Breast epithelium (tissue), 4 donors: ENCODE results near the gene PRDM2. TPM values are rescaled to one million over a fixed set of nuclear protein-coding genes. Genes with fewer than 3 reads are reported as not detected.

Experiments
- DNase-seq, 2 donors: peaks; one replicate each; pipeline ENCODE4 v3.0.0-alpha.2; 2019; ENCODE audit warnings: low spot score in 2 of 2
- H3K27ac ChIP-seq, 2 donors: fragments of 200-600 bp; sonication (generic) in 1 of 2; one replicate each; pipeline ENCODE4 v1.5.1; 2016 to 2019; ENCODE audit warnings: mild to moderate bottlenecking in 1 of 2
- H3K27me3 ChIP-seq, 2 donors: fragments of 200-600 bp; sonication (generic) in 1 of 2; one replicate each; pipeline versions ENCODE4 v1.5.1 to v1.6.0; 2017 to 2019; ENCODE audit warnings: control low read depth in 1 of 2, mild to moderate bottlenecking in 1 of 2
- H3K36me3 ChIP-seq: fragments of 200-600 bp; one replicate; pipeline ENCODE4 v1.5.1; 2019
- H3K4me1 ChIP-seq, 2 donors: fragments of 200-600 bp; sonication (generic); one replicate each; pipeline ENCODE4 v1.5.1; 2016 to 2019; ENCODE audit warnings: control low read depth in 1 of 2
- H3K4me3 ChIP-seq, 3 donors: fragments of 200-600 bp; sonication (generic); 1 replicate in 2 of 3; 2 replicates in 1 of 3; pipeline ENCODE4 v1.5.1; 2016 to 2019; ENCODE audit warnings: mild to moderate bottlenecking in 3 of 3, moderate library complexity in 2 of 3
- H3K9me3 ChIP-seq, 2 donors: fragments of 200-600 bp; sonication (generic) in 1 of 2; one replicate each; pipeline ENCODE4 v1.5.1; 2016 to 2019; ENCODE audit warnings: control low read depth in 1 of 2
- POLR2A ChIP-seq: fragments of 450-650 bp; IDR thresholded peaks from one replicate; pipeline ENCODE4 v1.6.1; 2016; ENCODE audit warnings: antibody characterized with exemption, mild to moderate bottlenecking, moderate library complexity
- POLR2AphosphoS5 ChIP-seq, 3 donors: sonication (generic); formaldehyde crosslinking; IDR thresholded peaks; one replicate each; pipeline ENCODE4 v1.6.1; 2017; ENCODE audit warnings: antibody characterized with exemption in 3 of 3
- intact Hi-C: fragments of 100-400 bp; cut with DNase I; formaldehyde crosslinking; loops from one replicate; pipeline ENCODE4 v1.15.1; 2023; ENCODE audit warnings: low total_unique reads
- total RNA-seq, 3 donors: library from RNA; depleted of rRNA; stranded (reverse); fragments of >200 nt; gene quantifications; one replicate each; pipeline ENCODE4 v1.1.0, GENCODE V29; 2016
- TF ChIP-seq, protein P1 (sequence below), 3 donors: fragments of 450-650 bp; IDR thresholded peaks; one replicate each; pipeline ENCODE4 v1.5.1; 2016 to 2017; ENCODE audit warnings: antibody characterized with exemption in 3 of 3, mild to moderate bottlenecking in 3 of 3, moderate library complexity in 3 of 3

Gene PRDM2
- total RNA-seq, 3 donors from 2014 or later = 45.6 to 57.1 (median 47.2) TPM

DNA sequence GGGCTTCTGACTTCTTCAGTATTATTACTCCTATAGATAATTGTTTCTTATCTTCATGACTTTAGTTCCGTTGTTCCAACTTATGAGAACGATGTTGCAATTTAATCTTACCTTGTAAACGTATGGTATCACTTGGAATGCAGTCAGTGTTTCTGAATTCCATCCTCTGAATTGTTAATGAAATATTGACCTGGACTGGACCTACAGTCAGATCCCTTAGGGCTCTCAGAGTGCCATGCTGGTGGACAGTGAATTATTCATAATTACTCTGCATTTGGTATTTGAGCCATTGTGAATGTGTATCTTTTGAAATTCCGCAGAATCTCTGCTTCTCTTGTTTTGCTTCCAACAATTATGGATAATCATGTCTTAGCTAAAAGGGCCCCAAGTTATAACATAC is 72.3 kb downstream of the PRDM2 start:
- no peaks in the 10 kb centered on the region for H3K4me1 ChIP-seq
- intact Hi-C loops = no loop called here
- no peak overlapping the region for H3K27ac ChIP-seq
- no peaks in the 10 kb centered on the region for H3K27me3 ChIP-seq
- TF ChIP-seq POLR2AphosphoS5 (IDR thresholded peaks at IDR 0.05) (no peak), POLR2A (no peak)
- TF ChIP-seq, protein P1, sequence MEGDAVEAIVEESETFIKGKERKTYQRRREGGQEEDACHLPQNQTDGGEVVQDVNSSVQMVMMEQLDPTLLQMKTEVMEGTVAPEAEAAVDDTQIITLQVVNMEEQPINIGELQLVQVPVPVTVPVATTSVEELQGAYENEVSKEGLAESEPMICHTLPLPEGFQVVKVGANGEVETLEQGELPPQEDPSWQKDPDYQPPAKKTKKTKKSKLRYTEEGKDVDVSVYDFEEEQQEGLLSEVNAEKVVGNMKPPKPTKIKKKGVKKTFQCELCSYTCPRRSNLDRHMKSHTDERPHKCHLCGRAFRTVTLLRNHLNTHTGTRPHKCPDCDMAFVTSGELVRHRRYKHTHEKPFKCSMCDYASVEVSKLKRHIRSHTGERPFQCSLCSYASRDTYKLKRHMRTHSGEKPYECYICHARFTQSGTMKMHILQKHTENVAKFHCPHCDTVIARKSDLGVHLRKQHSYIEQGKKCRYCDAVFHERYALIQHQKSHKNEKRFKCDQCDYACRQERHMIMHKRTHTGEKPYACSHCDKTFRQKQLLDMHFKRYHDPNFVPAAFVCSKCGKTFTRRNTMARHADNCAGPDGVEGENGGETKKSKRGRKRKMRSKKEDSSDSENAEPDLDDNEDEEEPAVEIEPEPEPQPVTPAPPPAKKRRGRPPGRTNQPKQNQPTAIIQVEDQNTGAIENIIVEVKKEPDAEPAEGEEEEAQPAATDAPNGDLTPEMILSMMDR (IDR thresholded peaks at IDR 0.05) = no peak
- H3K4me3 ChIP-seq = no peak overlapping the region
- no peak for DNase-seq
- no peaks in the 10 kb centered on the region for H3K9me3 ChIP-seq
- H3K36me3 ChIP-seq = no peaks in the 10 kb centered on the region

DNA sequence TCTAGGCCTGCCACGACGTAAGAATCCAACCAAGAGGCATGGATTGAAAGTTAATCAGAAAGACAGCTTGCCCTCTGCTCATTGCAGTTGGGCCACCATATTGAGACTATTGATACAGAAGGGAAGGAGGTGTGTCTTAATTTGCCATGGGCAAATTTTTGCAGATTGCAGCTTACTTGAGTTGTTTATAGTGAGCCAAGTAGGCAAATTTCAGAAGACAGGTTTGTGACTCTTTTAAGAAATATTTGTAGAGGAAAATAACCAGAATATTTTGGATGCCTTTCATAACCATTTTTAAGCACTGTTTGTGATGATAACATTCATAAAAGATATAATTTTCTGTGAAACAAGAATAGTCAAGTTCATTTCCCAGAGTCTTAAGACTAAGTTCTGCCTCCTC is 74.1 kb downstream of the PRDM2 start:
- intact Hi-C loops = no loop called here
- TF ChIP-seq POLR2AphosphoS5 (IDR thresholded peaks at IDR 0.05) = no peak
- TF ChIP-seq POLR2A = no peak
- TF ChIP-seq, protein P1 (IDR thresholded peaks at IDR 0.05) = no peak
- H3K27ac ChIP-seq = no peak overlapping the region
- no peak overlapping the region for H3K4me3 ChIP-seq
- H3K27me3 ChIP-seq = no peaks in the 10 kb centered on the region
- H3K9me3 ChIP-seq = no peaks in the 10 kb centered on the region
- H3K4me1 ChIP-seq = no peaks in the 10 kb centered on the region
- DNase-seq = no peak
- peaks cover 5% of the 10 kb centered on the region for H3K36me3 ChIP-seq

DNA sequence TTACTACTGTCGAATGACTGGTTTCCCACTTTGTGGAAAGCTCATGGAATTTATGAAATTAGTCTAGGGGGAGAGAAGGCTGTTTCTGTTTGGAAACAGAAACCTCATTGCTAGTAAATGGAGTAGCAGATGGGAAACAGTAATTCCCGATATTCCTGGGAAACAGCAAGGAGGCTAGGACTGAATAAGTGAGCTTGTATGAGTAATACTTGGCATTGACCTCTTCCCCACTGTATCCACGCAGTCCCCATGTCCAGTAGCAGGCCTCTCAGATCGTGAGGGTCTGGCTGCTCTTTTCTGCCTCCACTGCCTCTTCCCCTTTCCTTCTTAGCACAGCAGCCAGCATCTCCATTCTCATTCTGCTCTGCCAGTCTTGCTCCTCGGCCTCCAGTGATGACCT is 75.5 kb downstream of the PRDM2 start:
- Histone ChIP-seq H3K27ac (peak overlapping the region in 1 of 2 donors; percentile 21), H3K27me3 (no peaks in the 10 kb centered on the region), H3K9me3 (no peaks in the 10 kb centered on the region), H3K4me3 (no peak overlapping the region), H3K36me3 (peaks cover 5% of the 10 kb centered on the region), H3K4me1 (no peaks in the 10 kb centered on the region)
- intact Hi-C loops = no loop called here
- no peak for TF ChIP-seq POLR2A
- no peak for TF ChIP-seq POLR2AphosphoS5 (IDR thresholded peaks at IDR 0.05)
- TF ChIP-seq, protein P1 (IDR thresholded peaks at IDR 0.05) = no peak
- no peak for DNase-seq

DNA sequence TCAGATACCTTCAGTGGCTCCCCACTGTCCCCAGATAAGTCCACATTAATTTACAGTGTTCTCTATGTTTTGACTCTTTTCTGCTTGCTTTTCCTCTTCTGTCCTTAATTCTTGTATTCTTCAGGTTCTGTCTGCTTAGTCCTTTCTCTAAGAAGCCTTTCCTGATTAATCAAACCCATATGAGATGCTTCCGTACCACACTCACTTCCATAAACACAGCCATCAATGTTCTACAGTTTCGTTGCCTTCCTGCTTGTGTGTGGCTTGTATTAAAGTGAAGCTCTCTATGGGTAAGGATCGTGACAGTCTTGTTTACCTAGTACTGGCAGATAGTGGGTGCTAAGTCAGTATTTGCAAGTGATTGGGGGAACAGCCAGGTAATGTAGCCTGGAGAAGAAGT is 75.9 kb downstream of the PRDM2 start:
- TF ChIP-seq POLR2AphosphoS5 (IDR thresholded peaks at IDR 0.05) (no peak), POLR2A (no peak)
- TF ChIP-seq, protein P1 (IDR thresholded peaks at IDR 0.05) = no peak
- intact Hi-C loops = no loop called here
- peak overlapping the region in 1 of 2 donors; percentile 21 for H3K27ac ChIP-seq
- H3K9me3 ChIP-seq = no peaks in the 10 kb centered on the region
- no peaks in the 10 kb centered on the region for H3K4me1 ChIP-seq
- no peaks in the 10 kb centered on the region for H3K27me3 ChIP-seq
- peaks cover 5% of the 10 kb centered on the region for H3K36me3 ChIP-seq
- no peak for DNase-seq
- H3K4me3 ChIP-seq = no peak overlapping the region

DNA sequence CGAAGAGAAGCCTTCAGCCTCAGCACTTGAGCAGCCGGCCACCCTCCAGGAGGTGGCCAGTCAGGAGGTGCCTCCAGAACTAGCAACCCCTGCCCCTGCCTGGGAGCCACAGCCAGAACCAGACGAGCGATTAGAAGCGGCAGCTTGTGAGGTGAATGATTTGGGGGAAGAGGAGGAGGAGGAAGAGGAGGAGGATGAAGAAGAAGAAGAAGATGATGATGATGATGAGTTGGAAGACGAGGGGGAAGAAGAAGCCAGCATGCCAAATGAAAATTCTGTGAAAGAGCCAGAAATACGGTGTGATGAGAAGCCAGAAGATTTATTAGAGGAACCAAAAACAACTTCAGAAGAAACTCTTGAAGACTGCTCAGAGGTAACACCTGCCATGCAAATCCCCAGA is 78.4 kb downstream of the PRDM2 start:
- intact Hi-C loops = no loop called here
- TF ChIP-seq POLR2AphosphoS5 (IDR thresholded peaks at IDR 0.05) (no peak), POLR2A (no peak)
- TF ChIP-seq, protein P1 (IDR thresholded peaks at IDR 0.05) = no peak
- no peaks in the 10 kb centered on the region for H3K4me1 ChIP-seq
- no peak for DNase-seq
- H3K9me3 ChIP-seq = no peaks in the 10 kb centered on the region
- no peak overlapping the region for H3K4me3 ChIP-seq
- H3K27me3 ChIP-seq = no peaks in the 10 kb centered on the region
- H3K36me3 ChIP-seq = peaks cover 5% of the 10 kb centered on the region
- no peak overlapping the region for H3K27ac ChIP-seq
